Lung (tissue), 12 donors: ENCODE measurements around the gene FN3K. TPM values are rescaled to one million over a fixed set of nuclear protein-coding genes. Genes with fewer than 3 reads are reported as not detected.

ENCODE experiments used
- ATAC-seq: fragments of 200-7000 bp; cut with Tn5 transposase; one replicate; pipeline ENCODE4 v1.9.1; 2020; ENCODE audit warnings: moderate number of reproducible peaks; ENCODE audit not compliant: insufficient read depth, low FRiP score
- DNase-seq, 3 donors: peaks; one replicate each; pipeline ENCODE4 v3.0.0-alpha.2; 2013 to 2017
- H3K27ac ChIP-seq, 2 donors: one replicate each; pipeline ENCODE4 v1.5.1; 2013; ENCODE audit warnings: mild to moderate bottlenecking in 2 of 2, moderate library complexity in 2 of 2, control low read depth in 1 of 2, inconsistent platforms in 1 of 2, low read depth in 1 of 2, low read length in 1 of 2
- H3K27me3 ChIP-seq, 3 donors: one replicate each; pipeline ENCODE4 v1.5.1; 2013; ENCODE audit warnings: low read length in 2 of 3; ENCODE audit not compliant: control insufficient read depth in 3 of 3, insufficient read depth in 3 of 3
- H3K36me3 ChIP-seq, 4 donors: one replicate each; pipeline ENCODE4 v1.5.1; 2013; ENCODE audit warnings: low read length in 4 of 4, mild to moderate bottlenecking in 1 of 4, moderate library complexity in 1 of 4; ENCODE audit not compliant: control insufficient read depth in 4 of 4, insufficient read depth in 4 of 4
- H3K4me1 ChIP-seq, 5 donors: one replicate each; pipeline ENCODE4 v1.5.1; 2013; ENCODE audit warnings: low read length in 5 of 5, mild to moderate bottlenecking in 2 of 5, moderate library complexity in 1 of 5; ENCODE audit not compliant: control insufficient read depth in 5 of 5, insufficient read depth in 5 of 5
- H3K4me3 ChIP-seq: one replicate; pipeline ENCODE4 v1.5.1; 2013; ENCODE audit warnings: mild to moderate bottlenecking, control low read depth, moderate library complexity
- H3K9ac ChIP-seq, 2 donors: one replicate each; pipeline ENCODE4 v1.5.1; 2013; ENCODE audit warnings: low read length in 2 of 2, control low read depth in 1 of 2; ENCODE audit not compliant: insufficient read depth in 1 of 2
- H3K9me3 ChIP-seq, 4 donors: one replicate each; pipeline ENCODE4 v1.5.1; 2013; ENCODE audit warnings: low read length in 3 of 4, mild to moderate bottlenecking in 1 of 4, moderate library complexity in 1 of 4; ENCODE audit not compliant: control insufficient read depth in 4 of 4, insufficient read depth in 3 of 4
- WGBS, 2 donors: extraction: QIAGEN DNeasy Blood & Tissue Kit; methylation state at CpG; one replicate each; pipeline ENCODE4 v1.1.7; 2013; 5-methylcytosine and 5-hydroxymethylcytosine counted together
- polyA plus RNA-seq, 2 donors: library from polyadenylated mRNA; stranded (reverse); fragments of 200-250 nt; gene quantifications; one replicate each; pipeline ENCODE4 v1.2.1, GENCODE V29; 2013
- total RNA-seq, 2 donors: library from RNA; depleted of rRNA in 1 of 2; stranded (reverse); fragments of >200 nt in 1 of 2; gene quantifications; one replicate each; pipeline ENCODE4 v1.2.1, GENCODE V29; 2014 to 2021
- TF ChIP-seq, protein P1 (sequence below): IDR thresholded peaks from 2 replicates; pipeline ENCODE4 v1.5.1; 2012; ENCODE audit warnings: mild to moderate bottlenecking; ENCODE audit errors: control extremely low read depth, extremely low read depth
- donor health status: control.
- donor health status: control.
- donor health status: Bipolar disorder and iron deficiency.
- donor health status: healthy.
- donor health status: DM: yes; HTN: yes; CAD: no.

FN3K gene
- total and polyA plus RNA-seq, 4 donors, result 5.0 to 21.0 (median 16.4) TPM

- Histone ChIP-seq H3K4me3 (no peak overlapping the region), H3K27ac (no peak overlapping the region), H3K27me3 (no peaks in the 10 kb centered on the region), H3K36me3 (peaks cover 0 to 11% (median 3%) of the 10 kb centered on the region in 4 donors), H3K4me1 (peaks cover 0 to 2% (median 0%) of the 10 kb centered on the region in 5 donors), H3K9me3 (no peaks in the 10 kb centered on the region), H3K9ac (no peak overlapping the region)
- ATAC-seq (no peak), DNase-seq (no peak)
- WGBS, 2 donors, result 93 to 97% methylated on average over 13 of the region's 13 CpGs
- TF ChIP-seq, protein P1, sequence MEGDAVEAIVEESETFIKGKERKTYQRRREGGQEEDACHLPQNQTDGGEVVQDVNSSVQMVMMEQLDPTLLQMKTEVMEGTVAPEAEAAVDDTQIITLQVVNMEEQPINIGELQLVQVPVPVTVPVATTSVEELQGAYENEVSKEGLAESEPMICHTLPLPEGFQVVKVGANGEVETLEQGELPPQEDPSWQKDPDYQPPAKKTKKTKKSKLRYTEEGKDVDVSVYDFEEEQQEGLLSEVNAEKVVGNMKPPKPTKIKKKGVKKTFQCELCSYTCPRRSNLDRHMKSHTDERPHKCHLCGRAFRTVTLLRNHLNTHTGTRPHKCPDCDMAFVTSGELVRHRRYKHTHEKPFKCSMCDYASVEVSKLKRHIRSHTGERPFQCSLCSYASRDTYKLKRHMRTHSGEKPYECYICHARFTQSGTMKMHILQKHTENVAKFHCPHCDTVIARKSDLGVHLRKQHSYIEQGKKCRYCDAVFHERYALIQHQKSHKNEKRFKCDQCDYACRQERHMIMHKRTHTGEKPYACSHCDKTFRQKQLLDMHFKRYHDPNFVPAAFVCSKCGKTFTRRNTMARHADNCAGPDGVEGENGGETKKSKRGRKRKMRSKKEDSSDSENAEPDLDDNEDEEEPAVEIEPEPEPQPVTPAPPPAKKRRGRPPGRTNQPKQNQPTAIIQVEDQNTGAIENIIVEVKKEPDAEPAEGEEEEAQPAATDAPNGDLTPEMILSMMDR, result no peak
Measured at GRCh38 chr17:82790391-82790790, 55.0 kb downstream of the FN3K start.

DNA sequence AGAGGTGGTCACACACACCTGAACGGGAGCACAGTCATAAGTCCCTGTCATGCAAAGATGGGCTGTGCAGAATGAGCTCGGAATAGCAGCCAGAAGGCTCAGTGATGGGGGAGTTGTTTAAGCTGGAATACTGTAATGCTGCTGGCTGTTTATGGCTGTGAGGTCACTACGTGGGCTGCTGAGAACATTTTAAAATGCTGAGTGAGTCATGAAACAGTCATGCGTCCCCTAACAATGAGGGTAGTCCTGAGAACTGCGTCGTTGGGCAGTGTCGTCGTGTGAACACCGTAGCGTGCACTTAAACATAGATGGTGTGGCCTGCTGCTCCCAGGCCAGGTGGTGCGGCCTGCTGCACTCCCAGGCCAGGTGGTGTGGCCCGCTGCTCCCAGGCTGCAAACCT, 56.1 kb downstream of the FN3K start:
- no peaks in the 10 kb centered on the region for H3K9me3 ChIP-seq
- peaks cover 0 to 5% (median 0%) of the 10 kb centered on the region in 5 donors for H3K4me1 ChIP-seq
- no peak overlapping the region for H3K9ac ChIP-seq
- DNase-seq (no peak), ATAC-seq (no peak)
- TF ChIP-seq, protein P1, result no peak
- peaks cover 0 to 15% (median 3%) of the 10 kb centered on the region in 4 donors for H3K36me3 ChIP-seq
- no peaks in the 10 kb centered on the region for H3K27me3 ChIP-seq
- no peak overlapping the region for H3K27ac ChIP-seq
- H3K4me3 ChIP-seq, result no peak overlapping the region
- 93 to 96% methylated on average over 12 of the region's 12 CpGs for WGBS, 2 donors

DNA sequence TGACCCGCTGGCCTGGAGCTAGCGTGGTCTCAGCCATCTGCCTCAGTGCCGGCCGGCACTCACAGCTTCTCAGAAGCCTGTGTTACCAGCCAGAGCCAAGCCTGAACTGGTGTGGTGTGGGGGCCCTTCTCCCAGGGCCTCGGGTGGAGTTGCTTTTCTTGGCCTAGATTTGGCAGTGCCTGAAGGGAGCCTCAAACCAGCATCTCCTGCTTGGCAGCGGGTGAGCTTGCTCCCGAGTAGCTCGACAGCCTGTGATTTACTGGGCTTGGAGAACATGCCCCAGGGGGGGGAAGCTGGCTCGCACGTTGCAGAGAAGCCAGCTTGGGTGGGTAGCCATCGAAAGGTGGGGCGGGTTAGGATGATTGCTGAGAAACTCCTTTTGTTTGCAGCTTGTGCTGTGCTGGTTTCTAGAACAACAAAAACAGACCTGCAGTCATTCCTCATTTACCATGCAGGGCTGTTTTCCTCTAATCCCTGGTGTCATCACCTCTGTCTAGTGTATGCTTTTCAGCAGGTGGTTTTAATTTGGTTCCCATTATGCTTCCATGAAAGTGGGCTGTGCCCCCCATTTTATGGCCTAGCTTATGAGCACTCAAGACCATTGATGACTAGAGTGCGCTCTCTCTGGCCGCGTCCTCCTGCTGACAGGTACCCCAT, 58.7 kb downstream of the FN3K start:
- WGBS, 2 donors, result 87 to 92% methylated on average over 15 of the region's 15 CpGs
- no peaks in the 10 kb centered on the region for H3K27me3 ChIP-seq
- TF ChIP-seq, protein P1, result no peak
- DNase-seq (no peak), ATAC-seq (no peak)
- H3K4me1 ChIP-seq, result peaks cover 0 to 5% (median 0%) of the 10 kb centered on the region in 5 donors
- H3K9me3 ChIP-seq, result no peaks in the 10 kb centered on the region
- H3K27ac ChIP-seq, result no peak overlapping the region
- H3K36me3 ChIP-seq, result peaks cover 0 to 16% (median 3%) of the 10 kb centered on the region in 4 donors
- no peak overlapping the region for H3K4me3 ChIP-seq
- H3K9ac ChIP-seq, result no peak overlapping the region
